GM18907 (cell line): Measurements from ENCODE around the gene RAB32.

Experiments
- ATAC-seq: cut with Tn5 transposase; IDR thresholded peaks from one replicate; pipeline ENCODE4 v1.9.1; 2021; ENCODE audit warnings: mild to moderate bottlenecking, moderate library complexity; ENCODE audit not compliant: unreplicated experiment

RAB32 gene

DNA sequence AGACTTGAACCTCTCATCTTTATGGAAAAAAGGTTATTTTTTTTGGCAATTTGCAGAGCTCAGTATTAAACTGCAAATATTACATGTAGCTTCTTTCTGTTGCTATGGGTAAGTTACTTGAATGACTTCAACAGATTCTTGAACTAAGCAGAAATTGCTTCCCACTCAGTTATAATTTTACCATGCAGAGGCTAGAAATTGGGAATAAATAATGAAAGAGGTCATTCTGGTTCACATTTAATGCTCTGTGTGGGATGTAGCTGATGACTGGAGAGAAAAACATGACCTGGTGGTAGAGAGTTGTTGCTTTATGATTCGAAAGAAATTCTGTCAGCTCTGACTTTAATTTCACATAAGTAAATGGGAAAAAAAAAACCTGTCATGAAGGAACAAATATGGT lies 38.3 kb downstream of the RAB32 start:
- no peak for ATAC-seq

DNA sequence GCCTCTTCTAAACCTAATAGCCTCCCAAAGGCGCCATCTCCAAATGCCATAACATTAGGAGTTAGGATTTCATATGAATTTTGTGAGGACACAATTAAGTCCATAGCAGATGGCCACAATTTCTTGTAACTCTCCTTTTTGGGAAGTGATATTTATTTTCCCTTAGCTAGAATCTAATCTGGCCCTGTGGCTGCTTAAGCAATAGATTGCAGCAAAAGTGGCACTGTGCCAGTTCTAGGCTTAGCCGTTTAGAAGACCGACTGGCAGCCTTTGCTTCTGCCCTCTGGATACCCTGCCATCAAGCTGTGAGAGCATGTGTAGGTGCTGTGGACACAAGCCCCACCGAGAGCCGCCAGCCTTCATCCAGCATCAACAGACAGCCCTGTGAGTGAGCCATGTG lies 39.2 kb downstream of the RAB32 start:
- no peak for ATAC-seq

DNA sequence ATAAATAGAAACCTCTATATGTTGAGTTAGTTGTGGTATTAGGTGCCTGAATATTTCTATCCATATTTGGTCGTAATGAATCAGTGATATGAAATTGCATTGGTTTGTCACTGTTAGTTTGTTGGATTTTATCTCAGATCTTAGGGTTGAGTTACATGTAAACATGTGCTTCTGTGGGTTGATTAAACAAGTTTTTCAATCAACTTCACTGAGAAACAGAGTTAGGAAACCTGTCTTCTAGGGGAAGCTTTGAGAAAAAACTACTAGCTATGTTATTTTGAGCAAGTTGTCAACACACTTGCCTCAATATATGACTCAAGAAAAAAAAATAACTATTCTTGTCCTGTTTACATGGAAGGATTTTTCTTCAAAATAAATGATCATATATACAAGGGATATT lies 40.3 kb downstream of the RAB32 start:
- no peak for ATAC-seq

- ATAC-seq: no peak
Observed at GRCh38 chr6:146587459-146587858, 43.8 kb downstream of the RAB32 start.

DNA sequence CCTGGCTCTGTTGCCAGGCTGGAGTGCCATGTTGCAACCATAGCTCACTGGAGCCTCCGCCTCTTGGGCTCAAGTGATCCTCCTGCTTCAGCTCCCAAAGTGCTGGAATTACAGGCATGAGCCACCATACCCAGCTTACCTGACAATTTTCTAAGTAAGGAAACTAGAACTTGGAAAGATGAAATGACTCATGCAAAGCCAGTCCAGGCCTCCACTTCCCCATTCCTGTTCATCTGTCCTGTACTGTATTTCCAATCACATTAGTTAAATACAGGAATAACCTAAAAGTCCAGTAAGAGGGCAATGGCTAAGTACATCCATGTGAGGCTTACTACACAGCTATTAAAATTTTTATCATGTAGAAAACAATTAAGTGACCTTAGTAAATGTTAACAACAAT lies 46.9 kb downstream of the RAB32 start:
- ATAC-seq: no peak

GRCh38 chr6:146592451-146592850 lies 48.8 kb downstream of the RAB32 start:
- ATAC-seq: no peak

DNA sequence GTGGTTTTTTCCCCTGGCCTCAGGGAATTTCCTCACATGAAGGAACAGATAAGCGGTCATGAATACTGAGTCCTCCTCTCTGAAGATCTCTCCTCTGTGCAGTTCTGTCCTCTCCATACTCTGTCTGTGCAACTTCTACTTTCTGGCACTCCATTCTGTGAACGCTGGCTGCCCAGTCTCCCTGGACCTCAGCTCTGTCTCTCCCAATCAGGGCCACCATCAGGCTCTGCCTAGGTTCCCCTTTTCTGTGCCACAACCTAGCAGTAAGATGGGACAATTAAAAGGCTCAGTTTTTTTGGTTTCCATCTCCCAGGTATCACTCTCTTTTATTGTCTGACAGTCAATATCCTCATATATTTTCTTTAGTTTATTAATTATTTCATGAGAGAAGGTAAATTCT lies 50.4 kb downstream of the RAB32 start:
- ATAC-seq: no peak

DNA sequence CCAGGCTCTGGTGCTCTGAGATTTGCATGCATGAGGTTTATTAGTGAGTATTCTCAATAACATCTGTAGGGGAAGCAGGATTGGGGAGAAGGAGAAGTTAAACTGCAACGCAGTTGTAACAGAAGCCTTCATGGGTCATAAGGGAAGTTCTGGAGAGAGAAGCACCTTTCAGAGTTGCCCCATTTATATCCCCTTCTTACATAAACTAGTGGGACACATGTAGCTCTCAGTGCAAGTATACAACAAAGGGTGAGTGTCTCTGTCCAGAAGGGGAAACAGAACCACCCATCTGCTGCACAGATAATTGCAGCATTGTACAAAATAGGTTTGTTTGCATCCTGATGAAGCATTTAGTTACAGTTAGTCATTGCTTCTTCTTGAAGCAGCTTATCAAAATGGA lies 50.9 kb downstream of the RAB32 start:
- ATAC-seq: no peak

- ATAC-seq: peak; percentile 55
Observed at GRCh38 chr6:146595972-146596731, 52.5 kb downstream of the RAB32 start.

GRCh38 chr6:146598772-146599405 lies 55.3 kb downstream of the RAB32 start, which contains the start of gene ADGB:
Gene ADGB, plus strand, starts transcription at chr6:146598972. Its CDS starts 69 bp downstream, at chr6:146599041.
- ATAC-seq: no peak

GRCh38 chr6:146601352-146601751 lies 57.7 kb downstream of the RAB32 start:
- ATAC-seq: no peak

- ATAC-seq: no peak
Observed at GRCh38 chr6:146602526-146602925, 58.9 kb downstream of the RAB32 start.
